H1 (cell line): ENCODE results near the gene GAS6. TPM values are rescaled to one million over a fixed set of nuclear protein-coding genes. Genes with fewer than 3 reads are reported as not detected.

Experiments used
- BRCA1 ChIP-seq: IDR thresholded peaks from 2 replicates; pipeline ENCODE4 v1.6.1; 2012; ENCODE audit warnings: low read depth, low read length, improper control_type of control experiment
- EZH2 ChIP-seq: fragments of 200-600 bp; sonication (generic); IDR thresholded peaks from 2 replicates; pipeline ENCODE4 v1.7.1; 2012; ENCODE audit warnings: low read depth, mild to moderate bottlenecking, moderate library complexity, low read length, inconsistent platforms; ENCODE audit not compliant: severe bottlenecking
- GABPA ChIP-seq: IDR thresholded peaks from 2 replicates; pipeline ENCODE4 v1.6.1; 2011; ENCODE audit warnings: mild to moderate bottlenecking, low read length, moderate library complexity, borderline replicate concordance; ENCODE audit not compliant: insufficient read depth
- GTF2F1 ChIP-seq: IDR thresholded peaks from 2 replicates; pipeline ENCODE4 v1.6.1; 2012; ENCODE audit warnings: low read depth, low read length, improper control_type of control experiment, borderline replicate concordance
- KDM5A ChIP-seq: fragments of 200-600 bp; IDR thresholded peaks from 2 replicates; pipeline ENCODE4 v1.7.1; 2012; ENCODE audit warnings: mild to moderate bottlenecking, low read length, inconsistent platforms, mixed read lengths
- NANOG ChIP-seq: IDR thresholded peaks from 2 replicates; pipeline ENCODE4 v1.6.1; 2011; ENCODE audit warnings: low read length, low read depth, mild to moderate bottlenecking, inconsistent platforms; ENCODE audit not compliant: insufficient read depth, poor library complexity, severe bottlenecking
- polyA plus RNA-seq, 7 experiments: library from polyadenylated mRNA; depleted of rRNA in 3 of 7; stranded (reverse) in 5 of 7; unstranded in 2 of 7; fragments of >200 nt in 5 of 7; fragments of 200-250 nt in 2 of 7; gene quantifications; 1 replicate in 5 of 7; 2 replicates in 1 of 7; 4 replicates in 1 of 7; pipeline versions ENCODE4 v1.2.1 to v1.2.3, GENCODE V29; 2011 to 2013; ENCODE audit warnings: missing spikeins in 2 of 7, mixed read lengths in 2 of 7
- total RNA-seq: library from RNA; stranded (reverse); fragmentation: NEBNext Ultra II Directional; extraction: Animal tissue kit (Norgen Biotek cat#: 25700); gene quantifications from 2 replicates; pipeline ENCODE4 v1.2.1, GENCODE V29; 2021

The GAS6 gene
- total and polyA plus RNA-seq, 2 of the 8 experiments (the other 6 are each of a cell fraction or from before 2014, with no cell fraction given), result 18.6 to 31.0 TPM

DNA sequence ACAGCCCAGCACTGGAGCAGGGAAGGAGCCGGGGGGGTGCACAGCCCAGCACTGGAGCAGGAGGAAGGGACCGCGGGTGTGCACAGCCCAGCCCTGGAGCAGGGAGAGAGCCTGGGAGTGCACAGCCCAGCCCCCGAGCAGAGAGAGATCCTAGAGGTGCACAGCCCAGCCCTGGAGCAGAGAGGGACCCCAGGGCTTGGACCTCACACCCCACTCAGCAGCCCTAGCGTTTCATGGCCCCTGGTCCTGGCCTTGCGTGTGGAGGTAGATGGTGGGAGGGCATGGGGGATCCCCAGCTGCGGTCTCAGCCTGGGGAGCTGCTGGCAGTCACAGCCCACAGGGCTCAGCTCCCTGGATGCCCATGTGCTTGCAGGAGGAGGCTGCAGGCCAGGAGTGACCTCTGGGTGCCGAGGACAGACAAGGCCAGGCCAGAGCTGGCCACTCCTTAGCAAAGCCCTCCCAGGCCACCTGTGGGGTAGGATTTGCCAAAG is 25.1 kb downstream of the GAS6 start (continued):
- TF ChIP-seq EZH2 (no peak), GABPA (no peak), NANOG (no peak), KDM5A (no peak), BRCA1 (no peak), GTF2F1 (no peak)
